Activated T-helper 9 cell treated with anti-CD3 and anti-CD28 coated beads, Interleukin-2, amount 50 U/mL, for 16 hours (primary cell): ENCODE results near the gene GABBR1.

Experiments
- DNase-seq: peaks from one replicate; pipeline ENCODE4 v3.0.0-alpha.2; 2020; ENCODE audit warnings: low read depth

Gene GABBR1

GRCh38 chr6:29527564-29527963 lies 105.4 kb downstream of the GABBR1 start:
- DNase-seq: no peak

GRCh38 chr6:29527126-29527525 lies 105.9 kb downstream of the GABBR1 start:
- DNase-seq: no peak

GRCh38 chr6:29525311-29525639 lies 107.7 kb downstream of the GABBR1 start:
- DNase-seq: no peak

DNA sequence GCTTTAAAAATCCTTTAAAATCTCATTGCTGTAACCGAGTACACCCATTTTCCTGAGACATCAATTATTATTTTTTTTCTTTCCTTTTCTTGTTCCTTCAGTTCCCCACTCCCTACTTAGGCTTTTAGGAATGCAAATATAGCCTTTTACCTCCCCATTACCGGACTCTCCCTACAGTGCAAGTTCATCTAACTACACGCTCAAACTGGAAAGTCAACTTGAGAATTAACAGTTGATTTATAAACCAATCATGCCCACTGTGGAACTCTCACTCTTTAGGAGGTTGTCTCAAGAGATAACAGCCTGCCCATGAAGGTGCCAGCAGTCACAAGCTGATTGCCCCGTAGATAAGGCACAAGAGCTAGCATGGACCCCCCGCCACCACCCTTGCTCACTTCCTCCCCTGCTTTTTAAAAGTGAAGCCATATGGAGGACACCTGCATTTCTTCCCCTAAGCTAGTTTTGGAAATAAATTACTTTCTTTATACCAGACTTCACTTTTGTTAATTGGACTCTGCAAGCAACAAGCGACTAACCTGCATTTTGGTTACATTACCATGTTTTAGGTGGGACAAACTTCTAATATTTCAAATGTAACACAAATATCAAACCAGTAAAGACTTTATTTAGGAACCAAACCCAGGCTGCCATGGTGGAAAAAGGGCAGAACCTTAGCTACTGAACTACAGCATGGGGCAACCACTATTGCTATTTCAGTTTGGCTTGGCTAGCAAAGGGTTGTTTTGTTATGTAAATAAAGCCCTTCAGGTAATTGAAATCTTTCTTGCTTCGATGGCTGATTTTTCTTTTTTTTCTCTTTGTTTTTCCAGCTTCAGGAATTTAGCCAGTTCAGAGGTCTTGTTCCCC lies 108.3 kb downstream of the GABBR1 start:
- no peak for DNase-seq

GRCh38 chr6:29524044-29524443 lies 108.9 kb downstream of the GABBR1 start:
- DNase-seq: no peak

GRCh38 chr6:29522227-29522626 lies 110.8 kb downstream of the GABBR1 start:
- no peak for DNase-seq

- DNase-seq: no peak
Observed at GRCh38 chr6:29521006-29521680, 111.8 kb downstream of the GABBR1 start.

- DNase-seq: no peak
Observed at GRCh38 chr6:29520232-29520631, 112.8 kb downstream of the GABBR1 start.

DNA sequence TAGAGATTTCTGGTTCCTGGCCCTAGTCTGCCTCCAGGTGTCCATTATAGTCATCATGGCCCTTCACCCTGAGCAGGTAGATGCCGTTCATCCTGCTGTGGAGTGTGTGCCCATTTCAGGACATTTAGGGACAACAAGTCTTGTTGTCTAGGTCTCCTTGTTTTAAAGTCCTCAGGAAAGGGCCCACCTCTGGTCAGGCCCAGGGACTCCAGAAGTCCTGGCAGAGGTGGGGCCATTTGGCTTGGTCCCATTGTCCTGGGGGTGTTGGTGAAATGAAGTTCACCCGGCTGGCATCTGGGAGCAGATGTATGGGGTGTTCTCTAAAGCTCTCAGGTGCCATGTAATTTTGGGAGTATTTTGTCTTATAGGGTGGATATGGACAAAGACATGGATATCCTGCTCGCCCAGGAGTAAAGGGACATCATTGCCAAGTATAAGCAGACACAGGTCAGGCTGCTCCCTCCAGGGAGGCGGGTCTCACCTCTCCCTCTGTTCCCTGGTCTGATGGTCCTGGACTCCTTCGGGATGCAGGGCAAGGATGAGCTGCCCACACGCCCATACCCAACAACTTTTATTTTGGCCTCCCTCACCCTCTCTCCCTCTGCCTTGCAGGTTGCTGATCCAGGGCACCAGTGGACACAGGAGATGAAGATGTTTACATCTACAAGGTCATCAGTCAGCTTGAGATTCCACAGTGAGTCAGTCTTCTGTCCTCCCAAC lies 113.5 kb downstream of the GABBR1 start:
- no peak for DNase-seq

DNA sequence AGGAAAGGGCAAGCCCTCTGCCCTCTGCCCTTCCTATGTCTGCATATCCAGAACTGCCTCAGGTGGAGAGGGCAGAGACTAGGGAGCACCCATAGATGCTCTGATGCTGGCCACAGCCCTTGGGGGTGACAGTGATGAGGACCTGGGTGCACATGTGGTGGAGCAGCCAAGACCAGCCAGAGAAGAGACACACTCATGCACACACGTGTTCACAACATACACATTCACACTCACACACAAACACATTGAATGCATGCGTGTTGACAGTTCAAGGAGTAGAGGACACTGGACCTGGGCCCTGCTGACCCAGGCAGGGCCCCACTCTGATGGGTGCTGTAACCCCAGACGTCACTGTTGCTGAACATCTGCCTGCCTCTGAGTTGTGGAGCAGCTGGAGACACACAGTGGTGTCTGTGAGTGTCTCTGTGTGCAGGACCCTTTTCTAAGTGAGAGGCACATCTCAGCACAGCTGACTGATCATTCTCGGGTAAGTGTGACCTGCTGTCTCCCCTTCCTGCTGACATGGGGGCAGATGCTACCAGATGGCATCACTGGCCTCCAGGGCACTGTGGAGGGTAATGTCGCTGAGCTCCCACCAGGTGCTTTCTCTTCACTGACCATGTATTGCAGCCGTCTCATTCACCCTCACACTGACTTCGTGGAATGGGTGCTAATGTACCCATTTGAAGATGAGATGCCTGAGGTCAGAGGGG lies 115.1 kb downstream of the GABBR1 start:
- DNase-seq: no peak

DNA sequence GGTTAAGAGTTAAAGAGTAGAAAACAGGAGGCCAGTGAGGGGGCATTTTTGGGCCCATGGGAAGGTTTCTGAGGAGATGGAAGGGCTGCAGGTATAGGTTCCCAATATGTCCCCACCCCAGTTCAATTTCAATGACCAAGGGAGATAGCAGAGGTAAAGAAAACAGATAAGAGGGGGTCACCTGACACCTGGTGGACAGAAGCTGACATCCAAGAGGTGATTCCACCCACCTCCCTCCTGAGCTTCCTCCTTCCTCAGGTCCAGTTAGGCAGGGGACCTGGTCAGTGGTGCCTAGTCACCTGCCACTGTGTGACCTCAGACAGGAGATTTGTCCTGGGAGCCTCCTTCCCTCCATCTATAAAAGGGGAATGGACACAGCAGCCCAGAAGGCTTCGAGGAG lies 115.7 kb downstream of the GABBR1 start:
- no peak for DNase-seq

- DNase-seq: peak; percentile 13
Observed at GRCh38 chr6:29516108-29516507, 116.9 kb downstream of the GABBR1 start.

GRCh38 chr6:29510746-29511300 lies 122.2 kb downstream of the GABBR1 start:
- no peak for DNase-seq

DNA sequence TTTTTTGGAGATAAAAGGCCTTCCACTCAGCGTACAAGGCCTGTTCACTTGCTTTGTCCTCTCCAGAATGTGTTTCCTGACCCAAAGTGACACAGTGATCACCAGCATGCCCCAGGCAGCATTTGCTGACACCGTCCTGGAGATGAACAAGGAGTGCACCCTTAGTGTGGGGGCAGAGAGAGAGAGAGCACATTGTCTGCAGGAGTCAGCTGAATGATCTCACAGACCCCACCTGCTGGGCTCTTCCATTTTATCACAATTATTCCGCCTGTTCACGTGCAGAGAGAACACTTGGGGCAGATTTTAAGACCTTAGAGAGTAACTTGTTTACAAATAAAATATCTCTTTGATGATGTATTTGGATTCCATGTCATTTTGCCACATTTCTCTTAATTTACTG lies 122.8 kb downstream of the GABBR1 start:
- DNase-seq: no peak
